Transverse colon (tissue), 4 donors: ENCODE measurements around the gene ACSS1.

Experiments
- EP300 ChIP-seq: sonication (generic); formaldehyde crosslinking; IDR thresholded peaks from one replicate; pipeline ENCODE4 v1.6.1; 2017; ENCODE audit warnings: antibody characterized with exemption, low read depth
- POLR2A ChIP-seq: fragments of 450-650 bp; IDR thresholded peaks from one replicate; pipeline ENCODE4 v1.6.1; 2016; ENCODE audit warnings: antibody characterized with exemption, mild to moderate bottlenecking, moderate library complexity
- POLR2AphosphoS5 ChIP-seq, 3 donors: sonication (generic); formaldehyde crosslinking; IDR thresholded peaks; one replicate each; pipeline ENCODE4 v1.6.1; 2016; ENCODE audit warnings: antibody characterized with exemption in 3 of 3
- TF ChIP-seq, protein P1 (sequence below), 5 experiments: fragments of 200-600 bp in 3 of 5; fragments of 450-650 bp in 2 of 5; sonication (generic) in 3 of 5; IDR thresholded peaks; 1 replicate in 2 of 5; 2 replicates in 3 of 5; pipeline ENCODE4 v1.5.1; 2016 to 2017; ENCODE audit warnings: antibody characterized with exemption in 5 of 5, inconsistent platforms in 3 of 5, mild to moderate bottlenecking in 2 of 5, moderate library complexity in 1 of 5

DNA sequence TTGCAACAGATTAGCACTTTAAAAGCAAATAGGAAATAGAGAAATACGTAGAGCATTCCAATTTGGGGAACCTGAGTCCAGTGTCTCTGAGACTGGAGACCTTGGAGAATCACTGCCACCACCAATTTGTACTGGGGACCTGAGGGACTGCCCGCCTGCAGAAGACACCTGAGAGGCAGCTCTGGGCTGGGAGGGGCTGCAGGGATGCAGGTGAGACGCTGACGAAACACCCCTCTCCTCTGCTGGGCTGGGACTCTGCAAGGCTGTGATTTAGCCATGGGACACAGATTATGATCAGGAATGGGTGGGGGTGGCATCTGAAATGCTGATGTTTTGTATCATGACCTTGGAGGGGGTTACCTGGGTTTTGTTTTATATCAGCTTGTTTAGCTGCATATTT, 58.4 kb downstream of the ACSS1 start:
- TF ChIP-seq, protein P1, sequence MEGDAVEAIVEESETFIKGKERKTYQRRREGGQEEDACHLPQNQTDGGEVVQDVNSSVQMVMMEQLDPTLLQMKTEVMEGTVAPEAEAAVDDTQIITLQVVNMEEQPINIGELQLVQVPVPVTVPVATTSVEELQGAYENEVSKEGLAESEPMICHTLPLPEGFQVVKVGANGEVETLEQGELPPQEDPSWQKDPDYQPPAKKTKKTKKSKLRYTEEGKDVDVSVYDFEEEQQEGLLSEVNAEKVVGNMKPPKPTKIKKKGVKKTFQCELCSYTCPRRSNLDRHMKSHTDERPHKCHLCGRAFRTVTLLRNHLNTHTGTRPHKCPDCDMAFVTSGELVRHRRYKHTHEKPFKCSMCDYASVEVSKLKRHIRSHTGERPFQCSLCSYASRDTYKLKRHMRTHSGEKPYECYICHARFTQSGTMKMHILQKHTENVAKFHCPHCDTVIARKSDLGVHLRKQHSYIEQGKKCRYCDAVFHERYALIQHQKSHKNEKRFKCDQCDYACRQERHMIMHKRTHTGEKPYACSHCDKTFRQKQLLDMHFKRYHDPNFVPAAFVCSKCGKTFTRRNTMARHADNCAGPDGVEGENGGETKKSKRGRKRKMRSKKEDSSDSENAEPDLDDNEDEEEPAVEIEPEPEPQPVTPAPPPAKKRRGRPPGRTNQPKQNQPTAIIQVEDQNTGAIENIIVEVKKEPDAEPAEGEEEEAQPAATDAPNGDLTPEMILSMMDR (IDR thresholded peaks at IDR 0.05): no peak
- TF ChIP-seq POLR2A: no peak
- TF ChIP-seq POLR2AphosphoS5 (IDR thresholded peaks at IDR 0.05): no peak
- TF ChIP-seq EP300: no peak
